ENCODE measurements around the gene FHL1. TPM values are rescaled to one million over a fixed set of nuclear protein-coding genes. Genes with fewer than 3 reads are reported as not detected.

Gene FHL1
- polyA plus RNA-seq, 1 of the 3 experiments (the other 2 are of a cell fraction): 57.8 TPM

GRCh38 chrX:136121788-136122187 is 25.5 kb upstream of the FHL1 start:
- CTCF ChIA-PET: no interaction called here
- TF ChIP-seq JUND (IDR thresholded peaks at IDR 0.05) (no peak), RCOR1 (IDR thresholded peaks at IDR 0.05; ENCODE audit: low read length) (no peak), SIN3A (IDR thresholded peaks at IDR 0.05; ENCODE audit: borderline replicate concordance, low read depth, low read length) (no peak), TCF12 (IDR thresholded peaks at IDR 0.05) (no peak), GATA2 (CRISPR knock-in tag; IDR thresholded peaks at IDR 0.05) (no peak), USF1 (IDR thresholded peaks at IDR 0.05; ENCODE audit: borderline replicate concordance, low read depth) (no peak), REST (IDR thresholded peaks at IDR 0.05; ENCODE audit: low read depth, low read length) (no peak), TEAD4 (IDR thresholded peaks at IDR 0.05; ENCODE audit: borderline replicate concordance, insufficient read depth) (no peak), TAF1 (IDR thresholded peaks at IDR 0.05; ENCODE audit: borderline replicate concordance, low read depth, low read length) (no peak), CTCF (IDR thresholded peaks at IDR 0.05) (no peak), EZH2phosphoT487 (IDR thresholded peaks at IDR 0.05; ENCODE audit: borderline replicate concordance, low read depth) (no peak), RAD21 (IDR thresholded peaks at IDR 0.05; ENCODE audit: low read length) (no peak), PBX3 (IDR thresholded peaks at IDR 0.05) (no peak), SMC3 (IDR thresholded peaks at IDR 0.05; ENCODE audit: low read depth, low read length) (no peak), NFIC (IDR thresholded peaks at IDR 0.05; ENCODE audit: borderline replicate concordance) (no peak)
- H3K4me1 ChIP-seq (ENCODE audit: control insufficient read depth in 1 of 2, insufficient read depth in 2 of 2, low read depth in 1 of 2, low read length in 1 of 2): no peaks in the 10 kb centered on the region; a peak in 2 of 4 replicates

More at GRCh38 chrX:136121788-136122187, 25.5 kb upstream of the FHL1 start:
- Histone ChIP-seq H4K20me1 (ENCODE audit: insufficient read depth) (no peaks in the 10 kb centered on the region), H3K79me2 (ENCODE audit: insufficient read depth) (no peaks in the 10 kb centered on the region), H3K36me3 (replicated peaks in 1 of 2; ENCODE audit: control insufficient read depth in 1 of 2, insufficient read depth in 2 of 2, low read length in 1 of 2) (no peaks in the 10 kb centered on the region), H3K27ac (ENCODE audit: low read depth in 2 of 2, low read length in 1 of 2) (peak overlapping the region in 1 of 2 experiments; percentile 7; a peak in 1 of 4 replicates), H3K9ac (no peak overlapping the region), H3K27me3 (ENCODE audit: insufficient read depth) (no peaks in the 10 kb centered on the region; the same call in 1 of the 2 replicates), H3F3A (replicated peaks; ENCODE audit: insufficient read depth) (no peaks in the 10 kb centered on the region), H3K4me3 (ENCODE audit: low read depth in 2 of 2, low read length in 1 of 2) (no peak overlapping the region), H3K9me3 (0 out of 2 replicates have a peak, but pooled peaks cover 3% of the 10 kb centered on the region), H3K9me2 (no peaks in the 10 kb centered on the region), H3K4me2 (no peak overlapping the region), H2AFZ (ENCODE audit: low read depth) (no peak overlapping the region)
- POLR2A ChIA-PET: no interaction called here
- 22% methylated on average over 1 of the region's 1 CpG for WGBS (ENCODE audit: low lambda C conversion rate)
- DNase-seq: no peak
